HPDE6-E6E7 (cell line): ENCODE measurements around the gene IQSEC2.
A peak's percentile ranks its signal among the peaks of the same experiment; 100 is the strongest.

Source experiments
- DNase-seq: peaks from one replicate; pipeline ENCODE4 v3.0.0; 2011; ENCODE audit warnings: missing footprints; ENCODE audit errors: extremely low spot score

IQSEC2 gene

GRCh38 chrX:53244610-53245009 is 36.8 kb downstream of the IQSEC2 start:
- DNase-seq: no peak

- DNase-seq: no peak
Measured at GRCh38 chrX:53242310-53242709, 39.1 kb downstream of the IQSEC2 start.

GRCh38 chrX:53241558-53241957 is 39.8 kb downstream of the IQSEC2 start:
- DNase-seq: no peak

- DNase-seq: no peak
Measured at GRCh38 chrX:53239474-53239873, 41.9 kb downstream of the IQSEC2 start.

- DNase-seq: no peak
Measured at GRCh38 chrX:53237056-53237455, 44.3 kb downstream of the IQSEC2 start.

- no peak for DNase-seq
Measured at GRCh38 chrX:53236025-53236679, 45.2 kb downstream of the IQSEC2 start.

- DNase-seq: no peak
Measured at GRCh38 chrX:53235566-53235965, 45.8 kb downstream of the IQSEC2 start.

- no peak for DNase-seq
Measured at GRCh38 chrX:53234484-53234883, 46.9 kb downstream of the IQSEC2 start.

GRCh38 chrX:53233536-53233935 is 47.8 kb downstream of the IQSEC2 start:
- DNase-seq: no peak

GRCh38 chrX:53230116-53230515 is 51.3 kb downstream of the IQSEC2 start:
- no peak for DNase-seq

GRCh38 chrX:53227224-53227765 is 54.1 kb downstream of the IQSEC2 start:
- no peak for DNase-seq

GRCh38 chrX:53224860-53225797 is 56.3 kb downstream of the IQSEC2 start, which contains the start of gene KDM5C:
KDM5C (minus strand) TSS chrX:53225207; CDS start chrX:53224889, 318 bp downstream.
- peak; percentile 95 for DNase-seq

GRCh38 chrX:53223955-53224859 is 57.2 kb downstream of the IQSEC2 start:
- peak; percentile 92 for DNase-seq

GRCh38 chrX:53223068-53223693 is 58.2 kb downstream of the IQSEC2 start:
- DNase-seq: no peak
